ENCODE measurements around the gene RMI2. TPM values are rescaled to one million over a fixed set of nuclear protein-coding genes. Genes with fewer than 3 reads are reported as not detected.

The RMI2 gene
- total RNA-seq, 1 donor from 2014 or later: 10.5 TPM

DNA sequence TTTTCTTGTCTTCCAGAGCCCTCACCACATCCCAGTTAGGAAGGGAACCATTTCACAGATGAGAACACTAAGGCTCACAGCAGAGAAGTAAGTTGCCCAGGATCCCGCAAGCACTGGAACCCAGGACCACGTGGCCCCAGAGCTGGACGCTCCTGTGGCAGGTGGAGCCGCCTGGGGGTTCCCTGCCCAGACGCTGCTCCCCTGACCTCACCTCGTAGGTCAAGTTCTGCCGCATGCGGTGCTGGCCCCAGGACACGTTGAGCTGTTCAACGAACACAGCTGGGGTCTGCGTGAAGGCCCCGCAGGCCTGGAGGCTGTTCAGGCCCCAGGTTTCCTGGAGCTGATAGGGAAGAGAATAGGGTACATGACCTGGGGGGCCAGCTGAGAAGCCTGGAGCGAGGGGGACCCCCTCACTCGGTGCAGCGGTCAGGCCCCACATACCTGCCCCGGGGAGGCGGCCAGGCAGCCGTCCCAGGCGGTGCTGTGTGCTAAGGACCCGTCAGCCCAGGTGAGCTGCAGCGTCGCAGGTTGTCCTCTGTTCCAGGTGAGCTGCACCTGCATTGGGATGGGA, 54.1 kb downstream of the RMI2 start:
- Mint-ChIP-seq H3K36me3 (ENCODE audit: low read depth, unreplicated experiment) (no peaks in the 10 kb centered on the region), H3K4me1 (ENCODE audit: unreplicated experiment) (no peaks in the 10 kb centered on the region), H3K27ac (ENCODE audit: unreplicated experiment) (no peak overlapping the region), H3K9me3 (ENCODE audit: unreplicated experiment) (no peaks in the 10 kb centered on the region), H3K27me3 (ENCODE audit: unreplicated experiment) (peaks cover 5% of the 10 kb centered on the region), H3K4me3 (ENCODE audit: unreplicated experiment) (no peak overlapping the region)
- TF ChIP-seq, protein P1, sequence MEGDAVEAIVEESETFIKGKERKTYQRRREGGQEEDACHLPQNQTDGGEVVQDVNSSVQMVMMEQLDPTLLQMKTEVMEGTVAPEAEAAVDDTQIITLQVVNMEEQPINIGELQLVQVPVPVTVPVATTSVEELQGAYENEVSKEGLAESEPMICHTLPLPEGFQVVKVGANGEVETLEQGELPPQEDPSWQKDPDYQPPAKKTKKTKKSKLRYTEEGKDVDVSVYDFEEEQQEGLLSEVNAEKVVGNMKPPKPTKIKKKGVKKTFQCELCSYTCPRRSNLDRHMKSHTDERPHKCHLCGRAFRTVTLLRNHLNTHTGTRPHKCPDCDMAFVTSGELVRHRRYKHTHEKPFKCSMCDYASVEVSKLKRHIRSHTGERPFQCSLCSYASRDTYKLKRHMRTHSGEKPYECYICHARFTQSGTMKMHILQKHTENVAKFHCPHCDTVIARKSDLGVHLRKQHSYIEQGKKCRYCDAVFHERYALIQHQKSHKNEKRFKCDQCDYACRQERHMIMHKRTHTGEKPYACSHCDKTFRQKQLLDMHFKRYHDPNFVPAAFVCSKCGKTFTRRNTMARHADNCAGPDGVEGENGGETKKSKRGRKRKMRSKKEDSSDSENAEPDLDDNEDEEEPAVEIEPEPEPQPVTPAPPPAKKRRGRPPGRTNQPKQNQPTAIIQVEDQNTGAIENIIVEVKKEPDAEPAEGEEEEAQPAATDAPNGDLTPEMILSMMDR (IDR thresholded peaks at IDR 0.05; ENCODE audit: unreplicated experiment): no peak
- DNase-seq (ENCODE audit: low spot score): no peak

DNA sequence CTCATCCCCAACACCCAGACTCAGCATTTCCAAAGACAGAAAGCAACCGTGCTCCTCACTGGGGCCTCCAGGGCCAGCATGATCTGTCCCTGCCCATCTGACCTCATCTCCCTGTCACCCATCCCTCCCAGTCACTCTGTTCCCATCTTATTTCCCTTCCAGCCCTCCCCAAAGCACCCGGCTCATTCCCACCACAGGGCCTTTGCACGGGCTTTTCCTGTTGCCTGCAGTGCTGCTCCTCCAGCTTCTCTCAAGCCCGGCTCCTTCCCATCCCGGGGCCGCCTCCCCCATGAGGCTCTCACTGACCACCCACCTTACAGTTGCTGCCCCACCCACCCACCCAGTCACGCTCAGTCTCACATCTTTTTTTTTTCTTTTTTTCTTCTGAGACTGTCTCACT, 54.8 kb downstream of the RMI2 start:
- Mint-ChIP-seq H3K27ac (ENCODE audit: unreplicated experiment) (no peak overlapping the region), H3K4me3 (ENCODE audit: unreplicated experiment) (no peak overlapping the region), H3K36me3 (ENCODE audit: low read depth, unreplicated experiment) (no peaks in the 10 kb centered on the region), H3K9me3 (ENCODE audit: unreplicated experiment) (no peaks in the 10 kb centered on the region), H3K4me1 (ENCODE audit: unreplicated experiment) (no peaks in the 10 kb centered on the region), H3K27me3 (ENCODE audit: unreplicated experiment) (peaks cover 5% of the 10 kb centered on the region)
- TF ChIP-seq, protein P1 (IDR thresholded peaks at IDR 0.05; ENCODE audit: unreplicated experiment): no peak
- DNase-seq (ENCODE audit: low spot score): no peak

Small RNAs within 50 kb of the gene (microRNA-seq; reads per million reads assigned to microRNA genes)
- not detected for gene MIR548H2 (ENCODE audit: unreplicated experiment)

Other genes starting within 250 kb of the RMI2 start
- gene SOCS1, start 89.3 kb upstream of the RMI2 start, total RNA-seq (ENCODE audit: unreplicated experiment): 7.4 TPM
- not detected for gene TNP2, start 76.1 kb upstream of the RMI2 start, total RNA-seq (ENCODE audit: unreplicated experiment)
- not detected for gene PRM3, start 71.8 kb upstream of the RMI2 start, total RNA-seq (ENCODE audit: unreplicated experiment)
- gene PRM2, start 69.0 kb upstream of the RMI2 start, total RNA-seq (ENCODE audit: unreplicated experiment): not detected
- gene PRM1, start 64.1 kb upstream of the RMI2 start, total RNA-seq (ENCODE audit: unreplicated experiment): not detected
- 70.9 TPM for gene LITAF, start 241.5 kb downstream of the RMI2 start, total RNA-seq (ENCODE audit: unreplicated experiment)